HepG2 (cell line): ENCODE measurements around the gene SERTAD1. TPM values are rescaled to one million over a fixed set of nuclear protein-coding genes. Genes with fewer than 3 reads are reported as not detected.

Source experiments
- BCL6 ChIP-seq: IDR thresholded peaks from 2 replicates; pipeline ENCODE4 v1.6.1; 2016; ENCODE audit warnings: missing genetic modification reagents, missing compliant biosample characterization
- EED ChIP-seq: sonication (generic); formaldehyde crosslinking; IDR thresholded peaks from 2 replicates; pipeline ENCODE4 v1.5.0; 2020; ENCODE audit warnings: mild to moderate bottlenecking, missing genetic modification reagents
- ELF3 ChIP-seq: IDR thresholded peaks from 2 replicates; pipeline ENCODE4 v1.6.1; 2016; ENCODE audit warnings: missing genetic modification reagents, missing compliant biosample characterization
- ERF ChIP-seq: IDR thresholded peaks from 2 replicates; pipeline ENCODE4 v1.6.1; 2018; ENCODE audit warnings: missing biosample characterization, missing genetic modification reagents
- GPN1 ChIP-seq: sonication (generic); formaldehyde crosslinking; IDR thresholded peaks from 2 replicates; pipeline ENCODE4 v1.5.1; 2020; ENCODE audit warnings: missing genetic modification reagents, borderline replicate concordance
- KDM2A ChIP-seq: sonication (generic); formaldehyde crosslinking; IDR thresholded peaks from 2 replicates; pipeline ENCODE4 v1.4.0; 2020; ENCODE audit warnings: low read depth, missing genetic modification reagents, borderline replicate concordance
- KLF6 ChIP-seq: IDR thresholded peaks from 2 replicates; pipeline ENCODE4 v1.8.0; 2016; ENCODE audit warnings: missing biosample characterization, missing genetic modification reagents
- LCORL ChIP-seq, 2 experiments: fragments of 450-650 bp in 1 of 2; sonication (generic) in 1 of 2; formaldehyde crosslinking in 1 of 2; IDR thresholded peaks; 2 replicates each; pipeline versions ENCODE4 v1.5.0 to v1.6.1; 2017 to 2020; ENCODE audit warnings: antibody characterized with exemption in 1 of 2, missing genetic modification reagents in 1 of 2
- POLR2A ChIP-seq, 2 experiments: IDR thresholded peaks; 2 replicates each; pipeline ENCODE4 v1.6.1; 2011; ENCODE audit warnings: low read depth in 2 of 2, low read length in 2 of 2, mild to moderate bottlenecking in 1 of 2, moderate library complexity in 1 of 2; ENCODE audit not compliant: insufficient read depth in 1 of 2
- RAD21 ChIP-seq: fragments of 450-650 bp; formaldehyde crosslinking; IDR thresholded peaks from 2 replicates; pipeline ENCODE4 v1.5.0; 2020; ENCODE audit warnings: mild to moderate bottlenecking
- SMC3 ChIP-seq: IDR thresholded peaks from 2 replicates; pipeline ENCODE4 v1.6.1; 2011; ENCODE audit warnings: low read length, improper control_type of control experiment
- SP4 ChIP-seq: sonication (generic); formaldehyde crosslinking; IDR thresholded peaks from 2 replicates; pipeline ENCODE4 v1.8.1; 2023; ENCODE audit warnings: mild to moderate bottlenecking, missing genetic modification reagents
- TEAD3 ChIP-seq: optimal IDR thresholded peaks from 2 replicates; pipeline ENCODE3; 2016; ENCODE audit warnings: borderline replicate concordance
- ZNF232 ChIP-seq: sonication (generic); formaldehyde crosslinking; IDR thresholded peaks from 2 replicates; pipeline ENCODE4 v1.4.0; 2020; ENCODE audit warnings: missing genetic modification reagents, borderline replicate concordance
- ZNF335 ChIP-seq: sonication (generic); formaldehyde crosslinking; IDR thresholded peaks from 2 replicates; pipeline ENCODE4 v1.4.0; 2020; ENCODE audit warnings: missing genetic modification reagents
- ZNF431 ChIP-seq: sonication (generic); formaldehyde crosslinking; IDR thresholded peaks from 2 replicates; pipeline ENCODE4 v1.9.0; 2022; ENCODE audit warnings: missing genetic modification reagents, low read depth, mild to moderate bottlenecking, borderline replicate concordance
- polyA plus RNA-seq, 8 experiments: library from polyadenylated mRNA; depleted of rRNA in 3 of 8; stranded (reverse) in 7 of 8; unstranded in 1 of 8; fragments of >200 nt; fragmentation: Illumina TruSeq in 4 of 8; extraction: Trizol in 4 of 8; gene quantifications; 2 replicates each; pipeline versions ENCODE4 v1.2.1 to v1.2.3, GENCODE V29; 2011 to 2016; ENCODE audit warnings: low read depth in 4 of 8, missing spikeins in 1 of 8, mixed read lengths in 1 of 8; ENCODE audit not compliant: insufficient read depth in 1 of 8
- total RNA-seq, 5 experiments: library from RNA; depleted of rRNA; stranded (reverse); fragments of >200 nt; fragmentation: Illumina TruSeq; extraction: Trizol; gene quantifications; 2 replicates each; pipeline ENCODE4 v1.2.3, GENCODE V29; 2016; ENCODE audit warnings: low read depth in 1 of 5
- TF ChIP-seq, protein P1 (sequence below): sonication (generic); formaldehyde crosslinking; IDR thresholded peaks from 2 replicates; pipeline ENCODE4 v1.9.0; 2022; ENCODE audit warnings: low read depth, missing genetic modification reagents
- TF ChIP-seq, protein P2 (sequence below): sonication (generic); formaldehyde crosslinking; IDR thresholded peaks from 2 replicates; pipeline ENCODE4 v1.4.0; 2020; ENCODE audit warnings: missing genetic modification reagents
- TF ChIP-seq, protein P3 (sequence below): fragments of 450-650 bp; IDR thresholded peaks from 2 replicates; pipeline ENCODE4 v1.6.1; 2016
- TF ChIP-seq, protein P4 (sequence below): IDR thresholded peaks from 2 replicates; pipeline ENCODE4 v1.6.1; 2016; ENCODE audit warnings: missing genetic modification reagents, missing compliant biosample characterization
- TF ChIP-seq, protein P5 (sequence below): sonication (generic); formaldehyde crosslinking; IDR thresholded peaks from 2 replicates; pipeline ENCODE4 v1.4.0; 2020; ENCODE audit warnings: mild to moderate bottlenecking, low read depth, missing genetic modification reagents

The SERTAD1 gene
- total and polyA plus RNA-seq, 2 of the 13 experiments (the other 11 are each of a cell fraction or from before 2014, with no cell fraction given) = 4.3 to 4.5 TPM

DNA sequence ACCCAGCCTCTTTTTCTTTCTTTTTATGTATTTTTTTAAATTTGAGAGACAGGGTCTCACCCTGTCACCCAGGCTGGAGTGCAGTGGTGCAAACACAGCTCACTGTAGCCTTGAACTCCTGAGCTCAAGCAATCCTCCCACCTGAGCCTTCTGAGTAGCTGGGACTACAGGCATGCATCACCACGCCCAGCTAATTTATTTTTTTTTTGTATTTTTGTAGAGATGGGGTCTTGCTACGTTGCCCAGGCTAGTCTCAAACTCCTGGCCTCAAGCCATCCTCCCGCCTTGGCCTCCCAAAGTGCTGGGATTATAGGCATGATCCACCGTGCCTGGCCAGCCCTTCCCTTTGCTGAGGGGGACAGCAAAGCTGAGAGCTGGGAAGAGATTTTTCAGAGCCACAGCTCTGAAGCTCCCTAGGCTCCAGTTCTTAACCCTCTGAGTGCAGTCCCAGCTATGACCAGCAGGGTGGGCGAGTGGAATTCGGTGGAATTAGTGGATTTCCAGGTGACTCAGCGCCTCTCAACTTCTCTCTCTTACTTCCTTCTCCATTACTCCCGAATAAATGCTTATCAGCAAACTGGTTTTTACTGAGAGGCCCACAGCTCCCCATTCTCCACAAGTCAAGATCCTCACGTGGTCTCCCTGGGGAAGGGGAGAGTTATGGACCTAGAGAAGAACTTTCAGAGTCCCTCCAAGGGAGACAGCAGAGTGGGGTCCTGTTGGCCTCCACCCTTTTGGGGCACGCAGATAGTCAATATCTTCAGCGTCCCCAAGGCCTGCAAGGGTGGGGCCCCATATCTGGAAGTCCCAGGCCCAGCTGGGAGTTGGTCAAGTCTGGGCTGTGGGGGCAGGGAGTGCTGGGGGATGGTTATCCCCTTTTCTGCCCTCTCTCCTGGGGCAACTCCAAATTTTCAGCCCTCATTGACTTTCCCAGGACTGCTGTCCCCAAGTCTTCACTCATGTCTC lies 38.5 kb upstream of the SERTAD1 start (continued):
- TF ChIP-seq, protein P1, sequence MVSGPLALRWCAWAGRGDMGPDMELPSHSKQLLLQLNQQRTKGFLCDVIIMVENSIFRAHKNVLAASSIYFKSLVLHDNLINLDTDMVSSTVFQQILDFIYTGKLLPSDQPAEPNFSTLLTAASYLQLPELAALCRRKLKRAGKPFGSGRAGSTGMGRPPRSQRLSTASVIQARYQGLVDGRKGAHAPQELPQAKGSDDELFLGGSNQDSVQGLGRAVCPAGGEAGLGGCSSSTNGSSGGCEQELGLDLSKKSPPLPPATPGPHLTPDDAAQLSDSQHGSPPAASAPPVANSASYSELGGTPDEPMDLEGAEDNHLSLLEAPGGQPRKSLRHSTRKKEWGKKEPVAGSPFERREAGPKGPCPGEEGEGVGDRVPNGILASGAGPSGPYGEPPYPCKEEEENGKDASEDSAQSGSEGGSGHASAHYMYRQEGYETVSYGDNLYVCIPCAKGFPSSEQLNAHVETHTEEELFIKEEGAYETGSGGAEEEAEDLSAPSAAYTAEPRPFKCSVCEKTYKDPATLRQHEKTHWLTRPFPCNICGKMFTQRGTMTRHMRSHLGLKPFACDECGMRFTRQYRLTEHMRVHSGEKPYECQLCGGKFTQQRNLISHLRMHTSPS (CRISPR knock-in tag) = no peak
- TF ChIP-seq POLR2A (IDR thresholded peaks at IDR 0.05; ENCODE audit: insufficient read depth in 1 of 2, low read depth in 2 of 2, low read length in 2 of 2) (no peak), ERF (CRISPR knock-in tag) (no peak), ZNF232 (no peak), ZNF335 (CRISPR knock-in tag) (no peak), SMC3 (peak; percentile 61), ELF3 (peak; percentile 70), RAD21 (peak; percentile 49; the same call in 1 of the 2 replicates), GPN1 (no peak), LCORL (IDR thresholded peaks at IDR 0.05) (no peak), LCORL (CRISPR knock-in tag; IDR thresholded peaks at IDR 0.05) (no peak), SP4 (CRISPR knock-in tag) (no peak), TEAD3 (CRISPR knock-in tag) (peak; percentile 68), KDM2A (CRISPR knock-in tag) (no peak), KLF6 (CRISPR knock-in tag) (no peak), BCL6 (CRISPR knock-in tag) (no peak), ZNF431 (CRISPR knock-in tag) (no peak), EED (no peak)
- TF ChIP-seq, protein P2, sequence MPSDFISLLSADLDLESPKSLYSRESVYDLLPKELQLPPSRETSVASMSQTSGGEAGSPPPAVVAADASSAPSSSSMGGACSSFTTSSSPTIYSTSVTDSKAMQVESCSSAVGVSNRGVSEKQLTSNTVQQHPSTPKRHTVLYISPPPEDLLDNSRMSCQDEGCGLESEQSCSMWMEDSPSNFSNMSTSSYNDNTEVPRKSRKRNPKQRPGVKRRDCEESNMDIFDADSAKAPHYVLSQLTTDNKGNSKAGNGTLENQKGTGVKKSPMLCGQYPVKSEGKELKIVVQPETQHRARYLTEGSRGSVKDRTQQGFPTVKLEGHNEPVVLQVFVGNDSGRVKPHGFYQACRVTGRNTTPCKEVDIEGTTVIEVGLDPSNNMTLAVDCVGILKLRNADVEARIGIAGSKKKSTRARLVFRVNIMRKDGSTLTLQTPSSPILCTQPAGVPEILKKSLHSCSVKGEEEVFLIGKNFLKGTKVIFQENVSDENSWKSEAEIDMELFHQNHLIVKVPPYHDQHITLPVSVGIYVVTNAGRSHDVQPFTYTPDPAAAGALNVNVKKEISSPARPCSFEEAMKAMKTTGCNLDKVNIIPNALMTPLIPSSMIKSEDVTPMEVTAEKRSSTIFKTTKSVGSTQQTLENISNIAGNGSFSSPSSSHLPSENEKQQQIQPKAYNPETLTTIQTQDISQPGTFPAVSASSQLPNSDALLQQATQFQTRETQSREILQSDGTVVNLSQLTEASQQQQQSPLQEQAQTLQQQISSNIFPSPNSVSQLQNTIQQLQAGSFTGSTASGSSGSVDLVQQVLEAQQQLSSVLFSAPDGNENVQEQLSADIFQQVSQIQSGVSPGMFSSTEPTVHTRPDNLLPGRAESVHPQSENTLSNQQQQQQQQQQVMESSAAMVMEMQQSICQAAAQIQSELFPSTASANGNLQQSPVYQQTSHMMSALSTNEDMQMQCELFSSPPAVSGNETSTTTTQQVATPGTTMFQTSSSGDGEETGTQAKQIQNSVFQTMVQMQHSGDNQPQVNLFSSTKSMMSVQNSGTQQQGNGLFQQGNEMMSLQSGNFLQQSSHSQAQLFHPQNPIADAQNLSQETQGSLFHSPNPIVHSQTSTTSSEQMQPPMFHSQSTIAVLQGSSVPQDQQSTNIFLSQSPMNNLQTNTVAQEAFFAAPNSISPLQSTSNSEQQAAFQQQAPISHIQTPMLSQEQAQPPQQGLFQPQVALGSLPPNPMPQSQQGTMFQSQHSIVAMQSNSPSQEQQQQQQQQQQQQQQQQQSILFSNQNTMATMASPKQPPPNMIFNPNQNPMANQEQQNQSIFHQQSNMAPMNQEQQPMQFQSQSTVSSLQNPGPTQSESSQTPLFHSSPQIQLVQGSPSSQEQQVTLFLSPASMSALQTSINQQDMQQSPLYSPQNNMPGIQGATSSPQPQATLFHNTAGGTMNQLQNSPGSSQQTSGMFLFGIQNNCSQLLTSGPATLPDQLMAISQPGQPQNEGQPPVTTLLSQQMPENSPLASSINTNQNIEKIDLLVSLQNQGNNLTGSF (CRISPR knock-in tag) = no peak
- TF ChIP-seq, protein P3, sequence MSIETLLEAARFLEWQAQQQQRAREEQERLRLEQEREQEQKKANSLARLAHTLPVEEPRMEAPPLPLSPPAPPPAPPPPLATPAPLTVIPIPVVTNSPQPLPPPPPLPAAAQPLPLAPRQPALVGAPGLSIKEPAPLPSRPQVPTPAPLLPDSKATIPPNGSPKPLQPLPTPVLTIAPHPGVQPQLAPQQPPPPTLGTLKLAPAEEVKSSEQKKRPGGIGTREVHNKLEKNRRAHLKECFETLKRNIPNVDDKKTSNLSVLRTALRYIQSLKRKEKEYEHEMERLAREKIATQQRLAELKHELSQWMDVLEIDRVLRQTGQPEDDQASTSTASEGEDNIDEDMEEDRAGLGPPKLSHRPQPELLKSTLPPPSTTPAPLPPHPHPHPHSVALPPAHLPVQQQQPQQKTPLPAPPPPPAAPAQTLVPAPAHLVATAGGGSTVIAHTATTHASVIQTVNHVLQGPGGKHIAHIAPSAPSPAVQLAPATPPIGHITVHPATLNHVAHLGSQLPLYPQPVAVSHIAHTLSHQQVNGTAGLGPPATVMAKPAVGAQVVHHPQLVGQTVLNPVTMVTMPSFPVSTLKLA = no peak
- TF ChIP-seq, protein P4, sequence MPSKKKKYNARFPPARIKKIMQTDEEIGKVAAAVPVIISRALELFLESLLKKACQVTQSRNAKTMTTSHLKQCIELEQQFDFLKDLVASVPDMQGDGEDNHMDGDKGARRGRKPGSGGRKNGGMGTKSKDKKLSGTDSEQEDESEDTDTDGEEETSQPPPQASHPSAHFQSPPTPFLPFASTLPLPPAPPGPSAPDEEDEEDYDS (CRISPR knock-in tag) = no peak
- TF ChIP-seq, protein P5, sequence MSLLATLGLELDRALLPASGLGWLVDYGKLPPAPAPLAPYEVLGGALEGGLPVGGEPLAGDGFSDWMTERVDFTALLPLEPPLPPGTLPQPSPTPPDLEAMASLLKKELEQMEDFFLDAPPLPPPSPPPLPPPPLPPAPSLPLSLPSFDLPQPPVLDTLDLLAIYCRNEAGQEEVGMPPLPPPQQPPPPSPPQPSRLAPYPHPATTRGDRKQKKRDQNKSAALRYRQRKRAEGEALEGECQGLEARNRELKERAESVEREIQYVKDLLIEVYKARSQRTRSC (CRISPR knock-in tag) = no peak
